Hematopoietic multipotent progenitor cell treated with erythropoietin and hydrocortisone succinate and interleukin-3 and kit ligand, for 17 days (in vitro differentiated cells): Measurements from ENCODE around the gene PHF21B.
"Not testable (repeated sequence)": the region's sequence is repeated elsewhere in the genome, so short reads cannot be mapped to it uniquely, and the experiment has no call there.

Experiments used
- DNase-seq: peaks from one replicate; pipeline ENCODE4 v3.0.0-alpha.2; 2015; ENCODE audit warnings: low spot score

Gene PHF21B

GRCh38 chr22:44988671-44989070 lies 21.1 kb downstream of the PHF21B start:
- DNase-seq, result no peak

GRCh38 chr22:44986926-44987325 lies 22.9 kb downstream of the PHF21B start:
- DNase-seq, result no peak

- no peak for DNase-seq
These were observed 23.8 kb downstream of the PHF21B start for GRCh38 chr22:44985906-44986527.

GRCh38 chr22:44983878-44984482 lies 25.8 kb downstream of the PHF21B start:
- no peak for DNase-seq

GRCh38 chr22:44982445-44982844 lies 27.4 kb downstream of the PHF21B start:
- DNase-seq, result no peak

- no peak for DNase-seq
These were observed 27.9 kb downstream of the PHF21B start for GRCh38 chr22:44981857-44982256.

- DNase-seq, result no peak
These were observed 30.7 kb downstream of the PHF21B start for GRCh38 chr22:44979154-44979553.

- DNase-seq, result peak; percentile 38
These were observed 34.2 kb downstream of the PHF21B start for GRCh38 chr22:44975427-44976262.

- no peak for DNase-seq
These were observed 35.4 kb downstream of the PHF21B start for GRCh38 chr22:44974454-44974853.

GRCh38 chr22:44973829-44974228 lies 36.0 kb downstream of the PHF21B start:
- no peak for DNase-seq

- no peak for DNase-seq
These were observed 37.3 kb downstream of the PHF21B start for GRCh38 chr22:44972363-44973083.

- DNase-seq, result no peak
These were observed 38.0 kb downstream of the PHF21B start for GRCh38 chr22:44971651-44972362.

GRCh38 chr22:44970291-44970690 lies 39.5 kb downstream of the PHF21B start:
- no peak for DNase-seq

GRCh38 chr22:44969817-44970216 lies 40.0 kb downstream of the PHF21B start:
- DNase-seq, result no peak

- no peak for DNase-seq
These were observed 41.1 kb downstream of the PHF21B start for GRCh38 chr22:44968736-44969135.

- no peak for DNase-seq
These were observed 44.6 kb downstream of the PHF21B start for GRCh38 chr22:44965171-44965570.

- DNase-seq, result no peak
These were observed 45.1 kb downstream of the PHF21B start for GRCh38 chr22:44964722-44965078.

GRCh38 chr22:44963832-44964721 lies 45.7 kb downstream of the PHF21B start:
- DNase-seq, result no peak

- DNase-seq, result no peak
These were observed 46.9 kb downstream of the PHF21B start for GRCh38 chr22:44962741-44963454.

GRCh38 chr22:44961682-44962081 lies 48.1 kb downstream of the PHF21B start:
- not testable (repeated sequence) for DNase-seq
